Stimulated activated CD4-positive, alpha-beta T cell treated with anti-CD3 and anti-CD28 coated beads, TNF-alpha, amount 100 ng/mL, for 1 hour (primary cell): Measurements from ENCODE around the gene CPB2.

Experiments
- DNase-seq, 3 donors: peaks; one replicate each; pipeline ENCODE4 v3.0.0-alpha.2; 2020; ENCODE audit warnings: low read depth in 3 of 3, low spot score in 1 of 3

Gene CPB2

GRCh38 chr13:46104868-46105267, at the start of gene CPB2:
Gene CPB2, minus strand, starts transcription at chr13:46105033. Its CDS starts 24 bp downstream, at chr13:46105009.
- no peak for DNase-seq

- DNase-seq, result no peak
Observed at GRCh38 chr13:46154136-46154801, 49.4 kb upstream of the CPB2 start.

- DNase-seq, result no peak
Observed at GRCh38 chr13:46152627-46153328, 47.9 kb upstream of the CPB2 start.

GRCh38 chr13:46150134-46150693, 45.4 kb upstream of the CPB2 start:
- DNase-seq, result no peak

GRCh38 chr13:46149272-46150133, 44.7 kb upstream of the CPB2 start:
- no peak for DNase-seq

GRCh38 chr13:46146898-46147297, 42.1 kb upstream of the CPB2 start:
- no peak for DNase-seq

GRCh38 chr13:46145950-46146349, 41.1 kb upstream of the CPB2 start:
- no peak for DNase-seq

GRCh38 chr13:46145135-46145534, 40.3 kb upstream of the CPB2 start:
- DNase-seq, result no peak

GRCh38 chr13:46143184-46143701, 38.4 kb upstream of the CPB2 start:
- no peak for DNase-seq

- DNase-seq, result no peak
Observed at GRCh38 chr13:46142776-46143175, 37.9 kb upstream of the CPB2 start.

- no peak for DNase-seq
Observed at GRCh38 chr13:46140044-46140443, 35.2 kb upstream of the CPB2 start.

GRCh38 chr13:46137627-46138317, 32.9 kb upstream of the CPB2 start:
- no peak for DNase-seq

- DNase-seq, result no peak
Observed at GRCh38 chr13:46136688-46137087, 31.9 kb upstream of the CPB2 start.

GRCh38 chr13:46134961-46135522, 30.2 kb upstream of the CPB2 start:
- no peak for DNase-seq

GRCh38 chr13:46134494-46134893, 29.7 kb upstream of the CPB2 start:
- no peak for DNase-seq

- no peak for DNase-seq
Observed at GRCh38 chr13:46132109-46132508, 27.3 kb upstream of the CPB2 start.

GRCh38 chr13:46131705-46132104, 26.9 kb upstream of the CPB2 start:
- DNase-seq, result no peak

GRCh38 chr13:46129955-46130618, 25.3 kb upstream of the CPB2 start:
- DNase-seq, result no peak

- DNase-seq, result no peak
Observed at GRCh38 chr13:46129124-46129523, 24.3 kb upstream of the CPB2 start.
